ENCODE results near the gene NR2F2.

The NR2F2 gene

DNA sequence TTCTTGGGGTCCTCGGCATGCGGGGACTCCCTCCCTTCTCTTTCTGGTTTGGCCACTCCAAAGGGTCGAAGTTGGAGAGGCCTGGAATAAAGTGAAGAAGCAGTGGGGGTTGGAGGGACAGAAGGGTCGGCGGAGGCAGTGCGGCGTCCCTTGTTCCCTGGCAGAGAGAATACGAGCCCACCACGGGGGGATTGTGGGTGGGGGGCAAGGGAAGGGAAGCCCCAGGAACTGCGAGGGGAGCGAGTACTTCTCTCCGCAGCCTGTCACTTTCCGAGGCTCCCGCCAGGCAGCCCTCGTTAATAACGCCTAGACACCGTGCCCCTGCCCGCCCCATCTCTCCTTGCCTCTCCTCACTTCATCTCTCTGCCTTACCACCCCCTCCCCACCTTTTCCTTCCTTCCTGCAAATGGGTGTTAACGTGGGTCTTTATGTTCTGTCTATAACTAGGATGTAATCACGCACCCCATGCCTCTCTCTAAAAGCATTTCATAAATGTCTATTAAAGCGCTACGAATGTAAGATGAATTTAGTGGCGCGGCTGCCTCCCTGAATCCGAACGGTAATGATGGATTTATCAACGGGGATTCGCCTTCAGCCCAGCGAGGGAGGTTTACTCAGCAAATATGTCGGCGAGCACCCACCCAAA is 13.7 kb downstream of the NR2F2 start:
- peak; percentile 41 for DNase-seq

DNA sequence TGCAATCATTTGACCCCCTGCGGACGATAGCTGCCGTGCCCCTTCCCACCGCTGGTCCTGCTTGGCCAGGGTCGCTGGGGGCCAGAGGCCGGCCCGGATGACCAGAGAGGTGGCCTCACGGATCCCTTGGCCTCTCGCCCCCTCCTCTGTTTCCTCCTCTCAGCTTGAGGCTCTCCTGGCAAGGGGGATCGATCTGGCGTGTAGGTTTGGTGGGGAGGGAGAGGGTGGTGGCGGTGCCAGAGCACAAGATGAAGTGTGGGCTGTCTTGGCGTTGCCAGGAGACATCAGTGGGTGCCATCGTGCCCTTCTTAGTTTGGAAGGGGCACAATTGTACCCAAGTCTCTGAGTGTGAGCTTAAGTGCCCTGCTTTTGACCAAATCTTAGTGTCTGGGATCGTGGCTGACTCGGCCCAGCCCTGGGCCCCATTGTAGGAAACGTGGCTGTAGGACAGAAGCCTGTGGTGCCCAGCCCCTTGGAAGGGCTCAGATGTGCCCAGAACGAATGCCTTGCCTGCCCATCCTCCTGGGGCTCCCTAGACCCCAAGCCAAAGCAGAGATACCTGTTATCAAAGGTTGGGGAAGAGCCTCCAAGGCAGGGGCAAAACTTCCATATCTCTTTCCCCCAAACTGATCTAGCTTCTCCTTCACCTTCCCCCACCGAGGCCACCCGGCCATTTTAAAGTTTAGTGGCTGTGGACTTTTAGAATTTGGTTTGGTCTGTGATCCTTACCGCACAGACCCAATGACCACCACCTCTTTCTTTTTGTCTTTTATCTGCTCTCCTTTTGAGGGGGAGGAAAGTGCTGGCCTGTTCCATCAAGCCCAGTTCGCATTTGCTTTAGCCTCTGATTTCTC is 14.4 kb downstream of the NR2F2 start:
- peak; percentile 48 for DNase-seq

DNA sequence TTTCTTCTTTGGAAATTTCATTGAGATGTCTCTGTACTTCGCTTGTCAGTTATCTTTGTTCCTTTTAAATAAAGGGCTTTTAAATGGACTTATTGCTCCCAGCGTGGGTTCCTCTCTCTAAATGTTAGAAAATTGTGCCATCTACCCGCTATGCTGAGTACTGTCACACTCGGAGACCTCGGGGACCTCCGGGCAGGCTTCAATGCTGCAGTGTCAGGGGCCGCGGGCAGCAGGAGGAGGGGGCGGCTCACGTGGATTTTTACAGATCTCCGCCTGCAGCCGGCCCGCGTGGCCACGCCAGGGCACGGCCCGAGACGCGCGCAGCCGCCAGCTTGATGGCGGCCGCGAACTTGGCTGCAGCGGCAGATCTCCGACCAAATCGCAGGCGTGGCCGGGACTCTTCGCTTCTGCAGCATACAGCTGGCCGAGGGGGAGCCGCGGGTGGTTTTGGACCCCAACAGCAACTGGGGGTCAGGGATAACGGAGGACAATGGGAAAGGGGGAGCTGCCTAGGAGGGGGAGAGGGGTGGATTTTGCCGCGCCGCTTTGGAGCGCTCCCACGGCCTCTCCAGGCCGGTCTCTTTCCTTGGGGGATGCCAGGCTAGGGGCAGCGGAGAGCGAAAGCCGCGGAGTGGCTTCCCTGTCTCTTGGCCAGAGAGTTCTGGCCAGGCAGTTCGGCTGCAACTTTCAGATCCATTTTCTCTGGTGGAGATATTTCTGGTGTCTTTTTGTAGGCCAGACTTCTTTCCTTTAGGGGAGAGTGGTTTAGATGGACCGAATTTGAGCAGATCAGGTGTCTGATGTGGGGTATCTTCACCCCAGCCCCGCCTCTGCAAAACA is 15.3 kb downstream of the NR2F2 start:
- peak; percentile 83 for DNase-seq

DNA sequence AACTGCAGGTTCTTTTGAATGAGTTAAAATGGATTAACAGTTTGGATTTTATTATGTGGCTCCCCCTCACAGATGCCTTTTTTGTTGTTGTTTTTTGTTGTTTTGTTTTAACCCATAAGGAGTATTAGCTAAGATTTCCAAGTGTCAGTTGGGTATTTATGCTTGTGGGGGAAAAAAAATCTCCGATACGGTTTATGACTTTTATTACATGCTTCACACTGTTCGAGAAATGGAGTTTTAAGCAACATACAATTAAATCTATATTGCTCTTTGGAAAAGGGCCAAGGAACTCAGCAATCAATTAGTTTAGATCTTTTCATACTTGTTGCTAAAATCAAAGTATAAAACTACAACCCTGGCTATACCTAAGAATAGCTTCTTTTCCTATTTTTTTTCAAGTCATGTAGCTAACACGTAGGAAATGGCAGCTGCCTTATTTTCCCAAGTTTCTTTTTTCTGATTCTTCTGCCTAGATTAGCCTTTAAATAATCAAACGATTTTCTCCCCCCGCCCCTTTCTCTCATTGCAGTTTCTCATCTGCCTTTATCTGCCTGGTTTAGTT is 16.0 kb downstream of the NR2F2 start:
- no peak for DNase-seq

DNA sequence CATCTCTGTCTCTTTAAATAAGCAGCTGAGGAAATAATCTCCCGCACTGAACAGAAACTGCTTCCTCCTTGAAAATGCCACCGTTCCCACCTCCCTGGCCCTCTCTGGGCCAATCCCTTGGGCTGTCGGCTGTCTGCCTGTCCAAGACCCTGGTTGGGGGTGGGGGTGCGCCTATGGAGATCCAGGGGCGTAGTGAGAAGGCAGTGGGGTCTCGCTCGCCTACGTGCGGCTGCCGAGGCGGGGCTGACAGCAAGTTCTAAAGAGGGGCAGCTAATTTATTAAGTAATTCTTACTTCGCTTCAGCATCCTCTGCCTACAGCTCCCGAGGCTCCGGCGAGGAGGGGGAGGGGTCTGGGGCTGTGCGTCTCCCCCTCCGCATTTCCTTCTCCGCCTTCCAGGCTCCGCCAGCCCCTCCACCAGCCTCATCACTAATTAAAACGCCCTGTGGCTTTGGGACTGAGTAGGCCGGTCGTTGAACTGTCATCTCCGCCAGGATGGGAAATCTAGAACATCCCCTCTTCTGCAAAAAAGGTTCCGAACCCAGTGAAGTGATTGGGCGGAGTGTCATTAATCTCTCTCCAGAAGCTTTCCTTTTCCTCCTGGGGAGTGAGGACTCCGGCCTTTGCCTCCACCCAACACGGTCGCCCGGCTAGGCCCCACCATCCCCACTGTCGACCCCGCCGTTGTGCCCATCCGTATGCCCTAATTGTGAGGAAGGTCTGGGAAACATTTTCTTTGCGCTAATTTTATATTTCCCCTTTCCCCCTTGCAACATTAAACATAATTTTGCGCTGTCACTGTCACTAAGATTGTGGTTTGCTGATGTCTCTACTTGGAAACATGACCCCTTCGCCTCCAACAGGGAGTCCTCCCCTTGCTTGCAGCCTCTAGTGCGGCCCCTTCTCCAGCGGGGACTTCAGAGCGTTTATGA is 16.9 kb downstream of the NR2F2 start:
- DNase-seq = peak; percentile 74

DNA sequence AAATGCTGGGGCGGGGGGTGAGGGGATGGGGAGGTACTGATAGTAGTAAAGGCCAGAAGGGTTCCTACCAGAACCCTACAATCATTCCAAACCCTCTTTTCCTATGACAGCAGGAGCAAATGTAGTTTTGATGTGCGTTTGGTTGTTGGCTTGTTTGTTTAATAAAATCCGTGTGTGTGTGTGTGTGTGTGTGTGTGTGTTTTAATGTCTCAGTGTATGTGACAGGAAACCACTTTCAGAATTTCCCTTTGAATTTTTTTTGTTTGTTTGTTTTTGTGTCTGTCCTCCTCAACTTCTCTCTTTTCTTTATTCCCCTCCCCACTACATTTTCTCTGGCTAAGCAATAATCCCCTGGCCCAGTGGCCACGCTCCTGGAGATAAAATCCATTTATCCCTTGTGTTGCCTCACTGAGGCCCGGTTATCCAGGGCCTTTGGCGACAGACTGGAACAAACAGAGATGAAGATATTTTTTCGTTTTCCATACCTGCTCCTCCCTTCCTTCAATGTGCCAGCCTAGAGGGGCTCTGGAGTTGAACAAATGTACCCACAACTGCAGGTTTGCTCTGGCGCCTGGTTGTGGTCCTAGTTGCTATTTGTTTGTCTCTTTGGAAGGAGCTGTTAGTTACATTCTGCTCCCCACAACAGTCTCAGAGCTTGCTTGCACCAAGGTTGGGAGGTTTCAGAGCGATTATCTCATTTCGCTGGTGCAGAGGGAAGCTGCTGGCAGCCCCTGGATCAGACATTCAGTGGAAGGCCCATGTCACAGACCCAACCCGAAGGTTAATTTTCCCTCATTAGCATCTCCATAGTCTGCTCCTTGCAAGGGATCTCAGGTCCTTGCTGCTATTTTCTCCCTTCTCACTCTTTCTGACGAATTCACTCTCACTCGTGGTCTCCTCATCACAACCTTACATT is 17.9 kb downstream of the NR2F2 start:
- no peak for DNase-seq

DNA sequence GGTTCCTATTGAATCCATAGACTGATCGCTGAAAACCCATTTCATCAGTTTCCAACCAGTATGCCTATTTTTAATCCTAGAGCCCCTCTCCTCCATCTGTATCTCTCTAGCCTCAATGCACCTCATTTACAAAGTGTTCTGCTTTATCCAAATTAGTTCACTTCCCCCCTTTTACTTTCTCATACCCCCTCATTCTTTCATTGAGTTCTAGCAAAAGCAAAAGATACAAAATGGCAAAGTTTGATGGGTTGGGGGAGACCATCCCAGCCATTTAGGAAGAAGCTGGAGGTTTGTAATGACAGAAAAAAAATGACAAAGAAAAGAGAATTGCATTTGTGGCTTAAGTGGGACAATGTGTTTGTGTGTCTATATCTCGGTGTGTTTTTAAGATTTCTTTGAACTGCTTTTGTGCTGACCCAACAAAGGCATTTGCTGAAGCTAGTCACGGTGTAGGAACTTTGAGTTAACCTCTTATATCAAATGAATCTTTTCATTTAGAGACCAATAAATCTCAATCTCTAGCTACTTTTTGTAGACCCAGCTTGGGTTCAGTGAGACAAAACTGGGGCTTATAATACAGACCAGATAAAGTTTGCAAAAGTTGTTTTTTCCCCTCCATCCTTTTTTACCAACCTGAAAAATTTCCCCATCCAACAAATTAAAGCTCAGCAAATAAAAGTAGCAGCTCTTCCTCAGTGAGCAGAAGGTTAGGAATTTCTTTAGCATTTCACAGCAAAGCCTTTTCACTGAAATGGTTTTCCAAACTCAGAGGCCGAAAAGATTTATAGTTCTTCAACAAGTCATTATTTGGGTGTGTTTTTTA is 18.7 kb downstream of the NR2F2 start:
- no peak for DNase-seq

DNA sequence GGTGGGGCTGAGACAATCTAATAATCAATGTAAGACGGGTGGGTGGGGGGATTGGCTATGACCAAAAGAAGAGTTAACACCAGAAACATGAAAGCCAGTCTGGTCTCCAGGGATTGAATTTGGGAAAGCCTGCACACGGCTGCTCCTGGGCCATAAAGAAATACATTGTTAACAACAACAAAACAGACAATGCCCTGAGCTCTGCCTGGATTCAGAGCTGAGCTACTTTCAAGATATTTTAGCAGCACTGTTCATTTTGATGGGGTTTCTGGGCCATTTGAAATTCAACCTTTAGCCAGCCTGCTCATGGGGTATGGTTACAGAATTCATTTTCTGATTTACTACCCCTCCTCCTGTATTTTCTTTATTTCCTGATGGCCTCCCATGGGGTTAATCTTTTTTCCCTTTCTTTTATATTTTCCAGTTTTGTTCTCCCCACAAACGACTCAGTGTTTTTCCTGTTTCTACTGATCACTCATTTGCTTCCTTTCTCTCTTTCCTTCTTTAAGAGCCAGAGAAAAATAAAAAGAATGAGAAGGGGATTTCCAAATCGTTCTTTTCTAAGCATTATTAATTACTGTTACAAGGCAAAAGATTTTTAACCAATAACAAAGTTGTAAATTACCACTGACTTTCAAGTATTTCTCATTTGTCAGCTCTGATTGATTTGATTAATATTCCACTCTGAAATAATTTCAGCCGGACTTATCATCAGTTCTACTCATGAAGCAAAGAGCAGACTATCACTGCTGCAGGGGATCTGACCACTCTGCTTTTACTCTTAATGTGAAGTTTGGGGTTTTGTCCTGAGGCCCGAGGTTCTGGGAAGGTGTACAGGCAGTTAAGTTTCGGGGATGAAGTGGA is 19.6 kb downstream of the NR2F2 start:
- no peak for DNase-seq

DNA sequence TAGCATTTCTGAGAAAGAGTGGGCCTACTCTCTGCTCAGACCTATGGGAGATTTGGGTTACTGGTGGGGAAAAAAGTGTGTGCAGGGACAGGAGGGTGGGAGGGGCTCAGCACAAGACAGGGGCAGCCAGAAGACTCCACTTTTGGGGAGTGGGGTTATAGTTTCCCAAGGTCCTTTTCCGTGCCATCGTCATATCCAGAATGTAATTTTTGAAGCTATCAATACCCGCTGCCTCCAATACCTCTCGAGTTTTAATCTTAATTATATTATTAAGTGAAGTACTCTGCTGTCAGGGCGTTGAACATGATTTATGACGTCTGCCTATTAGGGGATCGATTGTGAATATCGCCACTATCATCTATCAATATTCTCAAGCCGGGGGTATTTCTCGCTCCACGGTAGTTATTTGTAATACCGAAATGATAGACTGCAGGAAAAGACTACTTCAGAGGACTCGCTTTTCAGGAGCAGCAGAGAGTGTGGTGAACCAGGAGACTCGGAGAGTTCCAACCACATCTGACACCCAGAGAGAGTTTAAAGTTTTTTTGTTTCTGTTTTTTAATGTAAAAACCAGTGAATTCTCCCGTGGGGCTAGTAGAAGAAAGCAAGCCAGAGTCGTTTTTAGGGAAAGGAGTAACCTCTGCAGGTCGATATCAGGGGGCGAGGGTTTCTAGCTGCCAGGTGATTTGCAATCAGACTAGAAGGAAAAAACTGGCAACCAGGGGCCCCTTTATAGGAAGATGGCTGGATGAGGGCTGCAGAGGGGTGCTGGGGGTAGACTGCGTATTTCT is 20.6 kb downstream of the NR2F2 start:
- no peak for DNase-seq

DNA sequence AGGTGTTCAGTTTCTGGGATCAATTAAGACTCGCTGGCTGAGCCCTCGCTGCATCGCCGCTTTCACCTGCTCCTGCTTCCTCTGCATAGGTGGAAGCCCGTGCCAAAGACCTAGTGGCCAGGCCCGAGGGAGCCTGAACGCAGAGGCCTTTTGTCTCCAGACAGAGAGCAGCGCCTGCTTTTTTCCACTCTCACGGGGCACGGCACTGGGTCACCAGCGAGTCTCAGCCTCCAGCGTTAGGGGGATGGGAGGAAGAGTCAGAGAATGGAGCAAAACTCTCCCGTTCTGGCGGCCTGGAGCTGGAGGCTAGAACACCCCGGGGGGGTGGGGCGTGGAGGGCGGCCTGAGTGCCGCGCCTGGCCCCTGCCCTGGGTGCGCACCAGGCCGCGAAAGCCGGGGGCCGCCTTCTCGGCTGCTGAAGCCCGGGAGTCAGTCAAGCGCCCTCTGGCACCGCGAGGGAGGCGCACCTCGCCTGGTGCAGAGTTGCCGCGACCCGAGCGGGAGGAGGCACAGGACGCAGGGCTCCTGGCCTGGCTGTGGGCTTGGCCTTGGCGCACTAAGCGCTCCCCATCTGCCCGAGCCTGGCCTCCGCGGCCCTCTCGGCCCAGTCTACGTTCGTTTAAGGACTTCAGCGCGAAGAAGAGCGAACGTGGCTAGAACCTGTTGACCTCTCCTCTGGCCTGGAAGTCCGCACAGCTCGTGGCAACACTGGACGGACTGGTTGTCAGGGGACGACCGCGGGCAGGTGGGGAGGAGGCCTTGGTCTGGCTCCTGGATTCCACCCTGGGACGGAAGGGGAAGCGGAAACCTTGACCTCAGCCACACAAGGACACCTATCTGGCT is 21.5 kb downstream of the NR2F2 start:
- DNase-seq = peak; percentile 70

DNA sequence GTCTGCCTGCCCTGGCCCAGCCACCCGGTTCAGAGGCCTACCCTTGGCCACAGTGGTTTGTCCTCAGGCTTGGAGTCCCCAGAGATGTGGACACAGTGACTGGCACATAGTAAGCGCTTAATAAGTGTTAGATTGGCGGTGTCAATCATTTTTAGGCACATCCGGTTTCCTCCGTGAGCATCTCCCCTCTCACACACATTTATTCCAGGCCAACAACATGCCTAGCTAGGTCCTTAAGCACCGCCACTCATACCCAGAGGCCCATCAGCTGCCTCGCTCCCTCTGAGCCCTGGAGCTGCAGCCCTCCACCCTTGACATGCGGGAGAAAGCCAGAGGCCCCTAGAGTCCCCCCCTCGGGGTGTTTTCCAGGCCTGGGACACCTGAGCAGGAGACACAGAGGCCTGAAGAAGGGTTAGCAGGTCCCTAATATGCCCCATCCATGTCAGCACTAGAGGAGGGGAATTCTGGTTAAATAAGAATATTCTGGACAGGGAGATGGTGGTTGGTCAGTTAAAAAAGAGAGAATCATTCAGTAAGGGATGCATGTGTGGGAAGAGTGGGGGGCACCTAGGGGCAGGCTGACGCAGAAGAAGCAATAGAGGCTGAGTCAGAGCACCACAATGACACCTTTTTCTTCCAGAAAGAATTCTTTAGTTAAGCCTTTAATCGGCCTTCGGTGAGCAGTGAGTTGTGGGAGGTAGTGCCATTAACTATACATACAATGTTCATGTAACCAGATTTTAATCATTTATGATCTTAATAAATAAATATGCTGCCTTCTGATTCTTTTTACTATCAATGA is 22.3 kb downstream of the NR2F2 start:
- DNase-seq = no peak

DNA sequence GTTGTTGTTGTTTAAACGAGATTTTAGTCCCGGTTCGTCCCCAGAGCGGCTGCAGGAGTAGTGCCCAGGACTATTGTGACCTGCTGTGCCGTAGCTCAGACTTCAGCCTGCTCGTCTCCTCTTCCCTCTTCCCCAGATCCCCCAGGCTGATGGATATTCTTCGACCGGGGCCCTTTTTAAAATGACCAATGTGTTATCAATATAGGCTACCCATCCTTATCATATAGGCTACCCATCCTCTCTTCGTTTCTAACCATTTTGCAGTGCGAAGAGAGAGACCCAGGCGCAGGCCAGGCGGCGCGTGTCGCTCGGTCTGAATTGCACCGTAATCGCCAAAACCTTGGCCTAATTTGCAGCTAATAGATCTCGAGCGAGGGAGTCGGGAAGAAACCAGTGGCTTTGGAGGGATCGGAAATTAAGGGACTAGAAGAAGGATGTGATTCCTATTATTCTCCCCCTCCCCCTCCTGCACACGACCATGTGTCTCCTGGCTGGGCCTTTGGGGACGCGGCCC is 23.0 kb downstream of the NR2F2 start:
- no peak for DNase-seq

DNA sequence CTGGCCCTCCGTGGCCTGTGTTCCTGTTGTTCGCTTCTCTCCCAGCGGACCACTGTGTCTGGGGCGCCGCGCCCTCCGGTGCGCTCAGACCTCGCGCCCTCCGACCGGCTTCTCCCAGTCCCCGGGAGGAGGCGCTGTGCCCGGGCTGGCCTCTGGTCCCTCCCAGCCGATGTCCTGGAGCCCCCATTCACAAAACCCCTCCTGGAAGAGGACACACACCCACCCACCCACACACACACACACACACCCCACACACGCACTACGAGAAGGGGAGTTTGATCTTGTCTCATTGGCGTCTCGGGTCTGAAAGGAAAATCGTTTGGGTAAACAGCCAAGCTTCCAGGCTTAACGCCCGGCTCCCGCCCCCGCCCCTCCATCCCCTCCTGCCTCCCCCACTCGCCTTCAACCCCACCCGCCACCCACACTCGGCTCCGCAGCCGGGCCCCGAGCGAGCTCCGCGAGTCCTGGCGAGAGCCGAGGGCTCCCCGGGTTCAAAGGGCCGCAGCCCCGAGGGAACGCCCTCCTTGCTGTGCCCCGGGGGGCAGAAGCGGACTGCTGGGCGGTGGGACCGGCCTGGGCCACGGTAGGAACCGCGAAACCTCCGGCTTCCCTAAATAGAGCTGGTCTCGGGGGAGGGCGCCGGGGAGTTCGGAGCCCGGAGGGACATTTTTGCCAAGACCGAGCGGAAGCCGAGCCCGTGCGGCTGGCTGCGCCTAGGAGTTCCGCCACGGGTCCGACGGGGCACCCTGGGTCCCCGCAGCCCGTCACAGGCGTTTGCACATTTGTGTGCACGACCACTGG is 23.6 kb downstream of the NR2F2 start:
- DNase-seq = peak; percentile 74

DNA sequence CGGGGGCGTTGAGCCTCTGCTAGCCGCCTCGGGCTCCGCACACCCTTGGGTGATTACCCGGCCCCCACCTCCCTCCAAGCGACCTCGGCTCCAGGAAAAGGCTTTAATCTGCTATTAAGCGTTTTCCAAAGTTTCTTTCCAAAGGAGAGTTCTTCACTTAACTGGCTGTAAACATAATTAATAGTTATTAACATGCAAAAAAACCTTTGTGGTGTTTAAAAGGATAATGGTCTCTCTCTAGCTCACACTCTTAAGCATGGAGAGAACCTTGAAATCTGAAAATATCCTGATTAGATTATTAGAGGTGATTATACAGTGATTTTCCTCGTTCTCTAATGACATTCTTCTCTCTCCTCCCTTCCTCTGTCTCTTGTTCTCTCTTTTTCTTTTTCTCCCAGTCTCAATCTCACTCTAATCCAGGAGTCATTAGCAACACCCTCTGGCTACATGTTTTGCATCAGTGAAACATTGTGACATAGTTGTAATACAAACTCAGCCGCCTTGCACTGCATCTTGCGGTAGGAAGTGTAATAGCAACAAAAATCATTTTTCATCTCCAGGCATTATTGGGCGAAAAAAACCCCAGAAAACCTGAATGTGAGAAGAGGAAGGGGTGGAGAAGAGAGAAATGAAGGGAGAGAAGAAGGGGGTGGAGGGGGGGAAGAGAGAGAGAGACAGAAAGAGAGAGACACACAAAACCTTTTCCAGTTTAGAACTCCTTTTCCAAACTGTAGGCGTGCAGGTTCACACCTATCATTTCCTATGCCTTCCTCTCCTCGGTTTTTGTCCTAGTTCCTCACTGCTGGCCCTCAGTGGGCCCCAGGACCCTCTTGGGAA is 24.4 kb downstream of the NR2F2 start:
- no peak for DNase-seq
